Retinal pigment epithelial cell (primary cell): ENCODE data around the gene FAIM2.
"Not testable (repeated sequence)": the region's sequence is repeated elsewhere in the genome, so short reads cannot be mapped to it uniquely, and the experiment has no call there.

ENCODE experiments used
- DNase-seq: peaks from one replicate; pipeline ENCODE4 v3.0.0-alpha.2; 2010; ENCODE audit warnings: low read depth
- H3K4me3 ChIP-seq: 2 replicates; pipeline ENCODE4 v1.5.1; 2011; ENCODE audit warnings: mild to moderate bottlenecking, low read length, control low read depth, moderate library complexity
- CTCF ChIP-seq: conservative IDR thresholded peaks from 2 replicates; pipeline ENCODE4 v1.5.1; 2011; ENCODE audit warnings: low read depth, low read length, control low read depth, inconsistent platforms

The FAIM2 gene

GRCh38 chr12:49882851-49883464 is 20.7 kb downstream of the FAIM2 start:
- DNase-seq, result no peak
- TF ChIP-seq CTCF, result no peak
- H3K4me3 ChIP-seq, result no peak overlapping the region

- DNase-seq, result no peak
- no peak overlapping the region for H3K4me3 ChIP-seq
- no peak for TF ChIP-seq CTCF
Observed at GRCh38 chr12:49882248-49882850, 21.4 kb downstream of the FAIM2 start.

- no peak for DNase-seq
- no peak for TF ChIP-seq CTCF
- no peak overlapping the region for H3K4me3 ChIP-seq
Observed at GRCh38 chr12:49881415-49882247, 22.1 kb downstream of the FAIM2 start.

GRCh38 chr12:49880756-49881414 is 22.8 kb downstream of the FAIM2 start:
- no peak for TF ChIP-seq CTCF
- DNase-seq, result no peak
- H3K4me3 ChIP-seq, result no peak overlapping the region

- not testable (repeated sequence) for DNase-seq, H3K4me3 ChIP-seq
Observed at GRCh38 chr12:49879065-49879464, 24.6 kb downstream of the FAIM2 start.

- no peak overlapping the region for H3K4me3 ChIP-seq
- TF ChIP-seq CTCF, result no peak
Observed at GRCh38 chr12:49878021-49878420, 25.7 kb downstream of the FAIM2 start.

GRCh38 chr12:49877066-49877465 is 26.6 kb downstream of the FAIM2 start:
- DNase-seq, result no peak
- no peak overlapping the region for H3K4me3 ChIP-seq
- no peak for TF ChIP-seq CTCF

More at GRCh38 chr12:49878021-49878420, 25.7 kb downstream of the FAIM2 start:
- no peak for DNase-seq
